ENCODE measurements around the gene IRS2. TPM values are rescaled to one million over a fixed set of nuclear protein-coding genes. Genes with fewer than 3 reads are reported as not detected.
"Not testable (repeated sequence)": the region's sequence is repeated elsewhere in the genome, so short reads cannot be mapped to it uniquely, and the experiment has no call there.

Gene IRS2, protein sequence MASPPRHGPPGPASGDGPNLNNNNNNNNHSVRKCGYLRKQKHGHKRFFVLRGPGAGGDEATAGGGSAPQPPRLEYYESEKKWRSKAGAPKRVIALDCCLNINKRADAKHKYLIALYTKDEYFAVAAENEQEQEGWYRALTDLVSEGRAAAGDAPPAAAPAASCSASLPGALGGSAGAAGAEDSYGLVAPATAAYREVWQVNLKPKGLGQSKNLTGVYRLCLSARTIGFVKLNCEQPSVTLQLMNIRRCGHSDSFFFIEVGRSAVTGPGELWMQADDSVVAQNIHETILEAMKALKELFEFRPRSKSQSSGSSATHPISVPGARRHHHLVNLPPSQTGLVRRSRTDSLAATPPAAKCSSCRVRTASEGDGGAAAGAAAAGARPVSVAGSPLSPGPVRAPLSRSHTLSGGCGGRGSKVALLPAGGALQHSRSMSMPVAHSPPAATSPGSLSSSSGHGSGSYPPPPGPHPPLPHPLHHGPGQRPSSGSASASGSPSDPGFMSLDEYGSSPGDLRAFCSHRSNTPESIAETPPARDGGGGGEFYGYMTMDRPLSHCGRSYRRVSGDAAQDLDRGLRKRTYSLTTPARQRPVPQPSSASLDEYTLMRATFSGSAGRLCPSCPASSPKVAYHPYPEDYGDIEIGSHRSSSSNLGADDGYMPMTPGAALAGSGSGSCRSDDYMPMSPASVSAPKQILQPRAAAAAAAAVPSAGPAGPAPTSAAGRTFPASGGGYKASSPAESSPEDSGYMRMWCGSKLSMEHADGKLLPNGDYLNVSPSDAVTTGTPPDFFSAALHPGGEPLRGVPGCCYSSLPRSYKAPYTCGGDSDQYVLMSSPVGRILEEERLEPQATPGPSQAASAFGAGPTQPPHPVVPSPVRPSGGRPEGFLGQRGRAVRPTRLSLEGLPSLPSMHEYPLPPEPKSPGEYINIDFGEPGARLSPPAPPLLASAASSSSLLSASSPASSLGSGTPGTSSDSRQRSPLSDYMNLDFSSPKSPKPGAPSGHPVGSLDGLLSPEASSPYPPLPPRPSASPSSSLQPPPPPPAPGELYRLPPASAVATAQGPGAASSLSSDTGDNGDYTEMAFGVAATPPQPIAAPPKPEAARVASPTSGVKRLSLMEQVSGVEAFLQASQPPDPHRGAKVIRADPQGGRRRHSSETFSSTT (N-terminal part only)
- total RNA-seq, result 0.92 and 2.3 TPM in 2 replicates

DNA sequence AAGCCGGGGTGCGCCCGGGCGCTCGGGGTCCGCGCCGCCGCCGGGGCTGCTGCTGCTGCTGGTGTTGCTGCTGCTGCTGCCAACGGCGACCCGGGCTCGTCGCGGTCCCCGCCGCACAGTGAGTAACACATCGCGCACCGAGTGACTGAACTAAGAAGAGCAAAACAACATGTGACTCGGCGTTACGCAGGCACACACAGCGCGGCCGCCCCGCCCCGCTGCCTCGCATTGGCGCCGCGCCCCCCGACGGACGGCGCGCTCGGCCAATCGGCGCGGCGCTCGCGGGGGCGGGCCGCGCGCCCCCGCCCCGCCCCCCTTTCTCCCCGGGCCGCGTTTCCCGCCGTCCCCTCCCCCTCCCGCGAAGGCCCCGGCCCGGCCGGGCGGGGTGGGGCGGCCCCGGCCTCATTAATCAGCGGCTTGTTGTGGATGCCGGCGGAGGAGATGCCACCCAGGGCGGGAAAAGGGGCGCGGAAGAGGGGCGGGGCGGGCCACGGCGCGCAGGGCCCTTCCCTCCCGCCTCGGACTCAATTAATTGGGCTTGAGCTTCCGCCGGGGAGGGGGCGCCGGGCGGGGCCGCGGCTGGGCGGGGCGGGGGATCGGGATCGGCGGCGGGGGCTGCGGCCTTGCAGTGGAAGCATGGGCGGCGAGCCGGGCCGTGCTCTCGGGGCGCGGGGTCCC lies at the start of gene IRS2:
Gene IRS2, minus strand, starts transcription at position 127 of the 678 bp plus-strand sequence. CDS start 530 bp downstream, outside the sequence.
- DNase-seq (ENCODE audit: extremely low read depth, low read depth, low spot score), result no peak

- no peak for DNase-seq (ENCODE audit: extremely low read depth, low read depth, low spot score)
Measured at GRCh38 chr13:109834973-109835720, 48.8 kb upstream of the IRS2 start.

DNA sequence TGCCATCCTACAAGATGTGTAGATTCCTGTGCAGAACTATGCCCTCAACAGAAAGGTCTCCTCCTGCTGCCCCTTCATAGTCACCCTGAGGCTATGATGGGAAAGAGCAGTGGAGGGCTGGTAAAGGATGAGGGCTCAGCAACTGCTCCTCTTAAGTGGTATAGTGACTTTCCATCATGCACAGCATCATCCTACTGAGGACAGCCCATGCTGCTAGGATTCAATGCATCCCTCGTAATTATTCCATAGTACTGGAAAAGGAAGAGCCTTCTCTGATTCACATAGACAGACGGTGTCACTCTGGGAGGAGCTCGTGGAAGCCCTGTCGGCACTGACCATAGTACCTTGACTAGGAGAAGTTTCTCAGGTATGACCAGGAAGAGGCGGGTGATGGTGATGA lies 47.6 kb upstream of the IRS2 start:
- DNase-seq (ENCODE audit: extremely low read depth, low read depth, low spot score), result no peak

DNA sequence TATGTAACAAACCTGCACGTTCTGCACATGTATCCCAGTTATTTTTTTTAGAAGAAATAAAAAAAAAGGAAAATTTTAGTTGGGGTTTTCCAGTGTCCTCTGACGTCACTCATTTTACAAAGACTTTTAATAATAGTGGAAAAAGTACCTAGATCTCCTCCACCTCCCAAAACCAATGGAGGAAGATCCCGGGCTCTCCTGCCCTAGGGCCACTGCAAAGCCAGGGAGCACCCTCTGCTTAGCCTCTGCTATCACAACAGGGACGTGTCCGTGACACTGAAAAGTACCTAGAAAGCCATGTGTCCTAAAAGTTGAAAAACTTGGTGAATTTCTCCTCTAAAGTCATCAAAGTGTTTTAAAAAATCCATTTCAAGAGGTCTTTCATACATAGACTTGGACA lies 46.7 kb upstream of the IRS2 start:
- no peak for DNase-seq (ENCODE audit: extremely low read depth, low read depth, low spot score)

DNA sequence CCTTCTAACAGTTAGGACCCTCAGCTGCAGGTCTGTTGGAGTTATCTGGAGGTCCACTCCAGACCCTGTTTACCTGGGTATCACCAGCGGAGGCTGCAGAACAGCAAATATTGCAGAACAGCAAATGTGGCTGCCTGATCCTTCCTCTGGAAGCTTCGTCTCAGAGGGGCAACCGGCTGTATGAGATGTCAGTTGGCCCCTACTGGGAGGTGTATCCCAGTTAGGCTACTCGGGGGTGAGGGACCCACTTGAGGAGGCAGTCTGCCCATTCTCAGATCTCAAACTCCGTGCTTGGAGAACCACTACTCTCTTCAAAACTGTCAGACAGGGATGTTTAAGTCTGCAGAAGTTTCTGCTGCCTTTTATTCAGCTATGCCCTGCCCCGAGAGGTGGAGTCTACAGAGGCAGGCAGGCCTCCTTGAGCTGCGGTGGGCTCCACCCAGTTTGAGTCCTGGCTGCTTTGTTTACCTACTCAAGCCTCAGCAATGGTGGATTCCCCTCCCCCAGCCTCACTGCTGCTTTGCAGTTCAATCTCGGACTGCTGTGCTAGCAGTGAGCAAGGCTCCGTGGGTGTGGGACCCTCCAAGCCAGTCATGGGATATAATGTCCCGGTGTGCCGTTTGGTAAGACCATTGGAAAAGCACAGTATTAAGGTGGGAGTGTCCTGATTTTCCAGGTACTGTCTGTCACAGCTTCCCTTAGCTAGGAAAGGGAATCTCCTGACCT lies 42.4 kb upstream of the IRS2 start:
- not testable (repeated sequence) for DNase-seq (ENCODE audit: extremely low read depth, low read depth, low spot score)

- DNase-seq (ENCODE audit: extremely low read depth, low read depth, low spot score), result not testable (repeated sequence)
Measured at GRCh38 chr13:109823201-109823600, 36.8 kb upstream of the IRS2 start.

DNA sequence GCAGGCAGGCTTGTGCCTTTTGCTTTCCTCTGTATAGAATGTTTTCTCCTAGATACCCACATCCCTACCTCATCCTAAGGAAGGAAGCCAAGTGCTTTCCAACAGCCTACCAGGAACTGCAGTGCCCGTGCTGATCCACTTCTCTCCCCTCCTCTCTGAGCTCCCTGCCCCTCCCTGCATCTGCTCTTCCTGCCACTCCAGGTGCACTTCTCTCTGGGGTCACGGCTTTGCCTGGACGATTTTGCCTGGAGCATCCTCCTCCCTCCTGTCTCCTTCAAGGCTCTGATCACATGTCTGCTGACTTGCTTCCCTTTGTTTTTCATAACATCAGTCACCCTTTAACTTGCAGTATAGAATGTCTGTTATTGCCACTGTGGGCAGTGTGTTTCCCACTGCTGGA lies 34.7 kb upstream of the IRS2 start:
- DNase-seq (ENCODE audit: extremely low read depth, low read depth, low spot score), result no peak

- DNase-seq (ENCODE audit: extremely low read depth, low read depth, low spot score), result no peak
Measured at GRCh38 chr13:109819874-109820273, 33.5 kb upstream of the IRS2 start.

DNA sequence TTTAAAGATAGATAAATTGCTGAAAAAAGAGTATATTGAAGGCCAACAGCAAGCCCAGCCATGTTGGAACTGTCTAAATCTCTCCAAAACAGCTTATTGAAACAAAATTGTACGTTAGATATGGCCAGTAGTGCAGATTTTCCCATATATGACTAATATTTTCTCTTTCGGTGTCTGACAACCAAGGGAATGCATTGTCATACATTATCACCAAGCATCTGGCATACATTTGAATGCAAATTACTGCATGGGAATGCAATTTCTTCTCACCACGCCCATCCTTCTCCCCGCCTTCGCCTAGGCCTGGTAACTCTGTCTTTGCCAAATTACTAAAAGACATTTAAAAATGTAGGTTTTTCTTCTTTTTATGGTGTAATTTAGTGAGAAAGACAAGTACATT lies 32.5 kb upstream of the IRS2 start:
- DNase-seq (ENCODE audit: extremely low read depth, low read depth, low spot score), result no peak

DNA sequence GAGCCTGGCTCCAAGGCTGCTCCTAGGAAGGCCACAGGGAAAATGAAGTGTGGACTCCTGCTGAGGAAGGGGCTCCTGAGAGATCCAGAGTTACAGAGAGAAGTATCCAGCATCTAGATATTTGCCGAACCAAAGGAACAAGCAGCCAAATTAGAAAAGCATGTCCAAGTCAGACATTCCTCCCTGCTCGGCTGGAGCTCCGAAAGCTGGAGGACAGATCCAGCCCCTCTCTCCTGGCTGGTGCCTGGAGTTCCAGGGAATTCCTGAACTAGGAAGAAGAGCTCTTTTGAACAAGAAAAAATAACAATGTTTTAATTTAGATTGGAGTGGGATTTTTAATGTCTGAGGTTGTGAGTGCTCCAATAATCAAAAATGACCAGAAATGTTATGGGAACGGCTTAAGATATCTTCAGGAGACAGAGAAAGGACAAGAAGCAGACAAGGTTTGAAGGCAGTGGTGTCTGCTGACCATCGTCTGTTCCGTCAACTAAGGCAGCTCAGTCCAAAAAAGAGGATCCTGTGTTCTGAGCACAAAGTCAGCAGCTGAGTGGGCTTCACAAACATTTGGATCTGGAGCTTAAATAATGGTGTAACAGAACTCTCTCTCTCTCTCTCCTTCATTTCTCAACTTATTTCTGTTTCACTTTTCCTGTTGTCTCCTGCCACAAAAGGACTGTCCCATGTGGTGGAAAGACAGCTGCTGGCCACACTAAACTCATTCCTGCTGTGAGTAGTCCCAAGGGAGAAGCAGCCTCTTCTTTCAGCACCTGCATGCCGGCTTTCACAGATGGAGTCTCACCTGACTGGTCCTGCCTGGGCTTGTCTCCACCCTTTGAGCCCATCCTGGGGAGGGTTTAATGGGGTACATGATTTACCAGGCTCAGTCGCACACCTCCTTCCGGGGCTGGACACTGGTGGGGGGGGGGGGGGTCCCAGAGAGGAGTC lies 31.5 kb upstream of the IRS2 start:
- no peak for DNase-seq (ENCODE audit: extremely low read depth, low read depth, low spot score)

- no peak for DNase-seq (ENCODE audit: extremely low read depth, low read depth, low spot score)
Measured at GRCh38 chr13:109816808-109817203, 30.4 kb upstream of the IRS2 start.

- DNase-seq (ENCODE audit: extremely low read depth, low read depth, low spot score), result no peak
Measured at GRCh38 chr13:109816112-109816807, 29.9 kb upstream of the IRS2 start.

GRCh38 chr13:109815651-109816050 lies 29.3 kb upstream of the IRS2 start:
- DNase-seq (ENCODE audit: extremely low read depth, low read depth, low spot score), result no peak

DNA sequence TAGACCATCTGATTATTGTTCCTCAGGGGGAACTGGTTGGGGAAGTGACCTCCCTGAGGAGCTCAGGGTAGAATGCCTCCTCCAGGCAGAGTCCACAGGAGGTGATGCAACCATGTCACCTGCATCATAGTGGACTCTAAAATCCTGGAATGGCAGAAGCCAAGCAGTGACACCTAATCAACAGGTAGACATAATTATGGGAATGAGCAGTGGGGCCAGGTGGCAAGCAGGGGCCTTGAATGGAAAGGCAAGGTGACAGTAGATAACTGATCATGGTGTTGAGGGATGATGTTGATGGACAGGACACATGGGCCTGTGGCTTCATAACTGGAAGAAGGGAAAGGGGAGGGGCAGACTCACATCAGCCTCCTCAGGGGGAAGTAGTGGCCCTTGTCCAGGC lies 27.3 kb upstream of the IRS2 start:
- no peak for DNase-seq (ENCODE audit: extremely low read depth, low read depth, low spot score)

- DNase-seq (ENCODE audit: extremely low read depth, low read depth, low spot score), result no peak
Measured at GRCh38 chr13:109812382-109812781, 26.0 kb upstream of the IRS2 start.

GRCh38 chr13:109810761-109811510 lies 24.6 kb upstream of the IRS2 start:
- DNase-seq (ENCODE audit: extremely low read depth, low read depth, low spot score), result no peak

All from glomerular endothelial cell (primary cell).